ENCODE measurements around the gene STRN3.

DNA sequence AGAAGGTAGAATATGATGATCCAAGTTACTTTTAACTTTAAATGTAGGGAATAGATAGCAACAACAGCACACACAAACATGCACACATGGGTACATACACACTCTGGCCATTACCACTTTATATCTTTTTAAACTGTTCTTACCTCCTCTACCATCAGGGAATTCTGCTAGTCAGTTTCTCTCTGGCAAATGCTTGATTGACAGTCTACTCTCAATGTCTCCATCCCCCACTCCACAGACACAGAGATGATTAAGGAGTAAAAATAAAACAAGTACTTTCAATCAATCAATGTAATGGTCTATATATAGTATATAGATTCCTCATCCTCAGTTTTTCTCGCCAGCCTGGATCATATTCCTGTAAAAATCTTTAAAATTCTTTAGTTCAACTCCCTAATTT lies 16.1 kb upstream of the STRN3 start:
- TF ChIP-seq GATA2 (IDR thresholded peaks at IDR 0.05; ENCODE audit: low read depth, low read length) (no peak), GATA3 (IDR thresholded peaks at IDR 0.05; ENCODE audit: low read depth, low read length) (no peak)
